Epithelial cell of esophagus (primary cell): ENCODE measurements around the gene UBE2D2.

ENCODE experiments used
- DNase-seq: peaks from one replicate; pipeline ENCODE4 v3.0.0; 2010; ENCODE audit warnings: low read depth
- H3K4me3 ChIP-seq: 2 replicates; pipeline ENCODE4 v1.5.1; 2011; ENCODE audit warnings: mild to moderate bottlenecking, low read length, control low read depth
- TF ChIP-seq, protein P1 (sequence below): IDR thresholded peaks from 2 replicates; pipeline ENCODE4 v1.5.1; 2011; ENCODE audit warnings: low read depth, mild to moderate bottlenecking, low read length, control low read depth, inconsistent platforms; ENCODE audit not compliant: insufficient read depth; ENCODE audit errors: missing control alignments

Gene UBE2D2

DNA sequence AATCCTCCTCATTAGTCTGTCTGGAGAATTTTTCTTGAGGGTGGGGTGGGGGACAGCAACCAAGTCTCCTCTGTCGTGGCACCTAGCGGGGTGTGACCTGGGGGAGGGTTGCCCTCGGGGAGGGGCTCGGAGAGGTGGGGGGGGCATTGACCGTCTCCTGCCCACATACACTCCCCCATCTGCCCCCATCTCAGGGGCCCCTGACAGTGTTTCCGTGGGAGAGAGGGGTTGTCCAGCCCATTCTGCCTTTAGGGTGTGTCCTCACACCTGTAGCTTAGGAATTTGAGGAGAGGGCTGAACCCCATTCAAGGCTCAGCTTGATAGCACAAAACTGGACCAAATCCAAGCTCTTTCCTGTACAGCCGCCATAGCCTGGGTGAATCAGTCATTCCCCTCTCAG lies 81.1 kb downstream of the UBE2D2 start:
- TF ChIP-seq, protein P1, sequence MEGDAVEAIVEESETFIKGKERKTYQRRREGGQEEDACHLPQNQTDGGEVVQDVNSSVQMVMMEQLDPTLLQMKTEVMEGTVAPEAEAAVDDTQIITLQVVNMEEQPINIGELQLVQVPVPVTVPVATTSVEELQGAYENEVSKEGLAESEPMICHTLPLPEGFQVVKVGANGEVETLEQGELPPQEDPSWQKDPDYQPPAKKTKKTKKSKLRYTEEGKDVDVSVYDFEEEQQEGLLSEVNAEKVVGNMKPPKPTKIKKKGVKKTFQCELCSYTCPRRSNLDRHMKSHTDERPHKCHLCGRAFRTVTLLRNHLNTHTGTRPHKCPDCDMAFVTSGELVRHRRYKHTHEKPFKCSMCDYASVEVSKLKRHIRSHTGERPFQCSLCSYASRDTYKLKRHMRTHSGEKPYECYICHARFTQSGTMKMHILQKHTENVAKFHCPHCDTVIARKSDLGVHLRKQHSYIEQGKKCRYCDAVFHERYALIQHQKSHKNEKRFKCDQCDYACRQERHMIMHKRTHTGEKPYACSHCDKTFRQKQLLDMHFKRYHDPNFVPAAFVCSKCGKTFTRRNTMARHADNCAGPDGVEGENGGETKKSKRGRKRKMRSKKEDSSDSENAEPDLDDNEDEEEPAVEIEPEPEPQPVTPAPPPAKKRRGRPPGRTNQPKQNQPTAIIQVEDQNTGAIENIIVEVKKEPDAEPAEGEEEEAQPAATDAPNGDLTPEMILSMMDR = no peak
- no peak overlapping the region for H3K4me3 ChIP-seq
- DNase-seq = no peak

DNA sequence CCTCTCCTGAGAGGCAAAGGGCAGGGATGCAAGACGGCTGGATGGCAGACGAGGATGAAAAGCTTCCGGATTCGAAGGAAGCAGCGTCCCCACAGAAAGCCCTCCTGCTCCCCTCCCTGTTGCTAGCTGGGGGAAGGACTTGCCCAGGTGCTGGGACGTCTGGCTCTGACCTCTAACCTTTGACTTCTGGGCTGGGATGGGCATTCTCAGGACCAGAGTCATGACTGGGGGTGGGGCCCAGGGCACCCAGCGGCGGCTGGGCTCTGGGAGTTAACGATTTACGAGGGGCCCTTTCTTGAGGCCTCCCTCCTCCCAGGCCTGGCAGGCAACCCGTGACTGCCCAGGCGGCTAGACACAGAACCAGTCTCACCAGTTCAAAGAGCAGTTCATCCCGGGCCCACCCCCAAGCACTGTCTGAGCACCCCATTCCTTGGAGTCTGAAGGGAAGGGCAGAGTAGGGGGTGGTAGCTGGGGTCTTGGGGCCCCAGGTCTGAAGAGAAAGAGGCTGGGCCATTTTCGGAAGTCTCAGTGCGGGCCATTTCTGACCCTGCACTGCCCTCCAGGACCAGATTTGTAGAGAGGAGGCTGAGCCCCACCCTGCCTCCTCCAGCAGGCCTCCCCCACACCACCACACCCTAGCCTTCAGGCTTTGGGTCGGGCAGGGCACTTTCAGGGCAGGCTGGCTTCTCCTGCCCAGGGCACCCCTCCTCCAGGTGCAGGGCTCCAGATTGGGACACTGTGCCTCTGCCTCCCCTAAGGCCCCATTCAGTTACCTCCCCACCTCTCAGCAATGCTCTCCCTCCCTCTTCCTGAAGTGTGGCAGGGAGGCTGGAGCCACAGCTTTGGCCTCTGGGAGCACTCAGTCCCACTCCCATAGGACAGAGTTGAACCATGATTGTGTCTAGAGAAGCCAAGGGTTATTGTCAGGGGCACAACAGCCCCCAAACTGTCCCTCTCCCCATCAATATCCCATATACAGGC lies 82.0 kb downstream of the UBE2D2 start:
- H3K4me3 ChIP-seq = no peak overlapping the region
- peak; percentile 21 for DNase-seq
- TF ChIP-seq, protein P1 = no peak

DNA sequence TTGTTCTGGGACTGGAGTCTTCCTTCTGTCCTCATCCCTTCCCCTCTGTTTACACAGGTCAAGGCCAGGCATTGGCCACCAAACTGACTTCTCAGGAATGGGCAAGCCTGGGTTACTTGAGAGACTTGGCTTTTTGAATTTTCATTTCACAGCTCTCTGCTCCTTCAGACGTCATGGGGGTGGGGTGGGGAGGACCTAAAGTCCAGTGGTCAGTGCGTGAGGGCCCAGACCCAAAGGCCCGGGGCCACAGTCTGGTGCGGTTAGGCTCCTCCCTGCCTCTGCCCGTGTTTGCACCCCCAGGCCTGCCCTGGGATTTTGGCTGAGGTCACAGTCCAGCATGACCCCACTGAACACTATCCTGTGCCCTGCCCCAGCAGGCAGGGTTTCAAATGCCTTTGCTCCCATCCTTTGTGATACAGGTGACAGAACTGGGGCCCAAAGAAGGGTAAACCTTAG lies 82.9 kb downstream of the UBE2D2 start:
- no peak for DNase-seq
- TF ChIP-seq, protein P1 = no peak
- H3K4me3 ChIP-seq = no peak overlapping the region

DNA sequence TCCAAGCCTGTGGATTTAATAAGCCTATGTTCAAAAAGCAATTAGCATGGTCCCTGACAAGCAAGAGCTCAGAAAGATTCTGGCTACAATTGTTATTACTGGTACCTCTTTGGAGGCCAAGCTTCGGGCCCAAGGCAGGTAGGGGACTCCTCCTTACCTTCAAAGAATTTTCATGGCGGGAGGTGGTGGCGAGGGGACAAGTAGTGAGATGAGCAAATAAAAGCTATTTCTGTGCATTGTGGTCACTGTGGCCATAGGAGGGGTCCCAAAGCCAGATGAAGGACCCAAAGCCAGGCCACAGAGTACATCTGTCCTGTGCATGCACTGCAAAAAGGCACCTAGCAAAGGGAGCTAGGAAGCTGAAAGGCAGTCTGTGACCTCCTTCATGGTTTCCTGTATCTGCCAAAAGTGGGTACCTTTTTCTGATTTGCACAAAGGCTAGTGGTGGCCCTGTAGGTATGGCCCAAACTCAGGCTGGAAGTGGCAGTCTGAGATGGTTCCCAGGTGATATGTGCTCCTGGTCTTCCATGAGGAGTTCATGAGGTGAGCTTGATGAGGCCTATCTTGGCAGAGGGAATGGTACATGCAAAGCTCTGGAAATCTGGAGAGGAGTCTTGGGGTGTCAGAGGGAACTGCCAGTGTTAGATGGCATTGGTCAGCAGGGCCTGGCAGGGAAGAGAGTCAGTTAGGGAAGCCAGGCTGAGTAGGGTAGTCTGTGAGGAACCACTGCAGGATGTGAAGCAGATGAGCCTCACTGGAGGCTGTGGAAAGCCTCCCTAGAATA lies 83.7 kb downstream of the UBE2D2 start:
- no peak overlapping the region for H3K4me3 ChIP-seq
- TF ChIP-seq, protein P1 = no peak
- no peak for DNase-seq

DNA sequence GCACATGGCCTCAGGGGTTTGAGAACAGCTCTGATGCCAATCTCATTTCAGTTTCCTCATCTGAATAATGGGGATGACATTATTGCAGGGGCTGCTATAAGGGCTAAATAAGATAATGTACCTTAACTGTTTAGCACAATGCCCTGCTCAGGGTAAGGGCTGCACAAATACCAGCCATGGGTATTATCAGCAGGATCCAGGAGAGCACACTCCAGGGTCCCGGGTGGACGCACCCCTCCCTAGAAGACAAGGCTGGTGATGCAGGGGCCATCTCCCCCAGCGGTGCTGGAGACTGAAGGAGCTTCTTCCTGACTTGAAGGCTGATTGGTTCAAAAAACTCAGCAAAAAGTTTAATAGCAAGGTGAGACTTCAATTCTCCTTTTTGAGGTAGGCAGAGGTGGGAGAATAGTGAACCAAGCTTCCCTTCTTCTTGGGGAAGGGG lies 84.3 kb downstream of the UBE2D2 start:
- DNase-seq = no peak
- H3K4me3 ChIP-seq = no peak overlapping the region
- TF ChIP-seq, protein P1 = no peak

DNA sequence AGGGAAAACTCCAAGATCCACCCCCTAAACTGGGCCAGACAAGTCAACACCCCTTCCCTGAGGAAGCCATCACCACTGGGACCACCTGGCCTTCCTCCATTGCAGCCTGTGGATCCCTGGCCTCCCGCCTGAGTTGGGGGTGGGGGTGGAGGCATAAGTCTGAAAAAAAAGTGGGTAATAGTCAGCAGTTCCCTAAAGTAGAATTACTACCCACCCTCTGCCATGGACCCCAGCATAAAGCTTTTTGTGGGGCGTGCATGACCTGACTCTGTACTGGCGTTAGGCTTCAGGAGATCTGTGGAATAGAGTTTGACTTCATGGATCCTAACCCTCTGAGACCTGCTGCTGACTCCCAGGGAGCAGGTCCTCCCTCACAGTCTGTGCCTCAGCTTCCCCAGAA lies 85.0 kb downstream of the UBE2D2 start:
- DNase-seq = no peak
- TF ChIP-seq, protein P1 = no peak
- no peak overlapping the region for H3K4me3 ChIP-seq
